Stimulated activated CD4-positive, alpha-beta T cell treated with anti-CD3 and anti-CD28 coated beads, Interleukin-4, amount 100 ng/mL, for 24 hours (primary cell): ENCODE measurements around the gene FITM2.
"Not testable (repeated sequence)": the region's sequence is repeated elsewhere in the genome, so short reads cannot be mapped to it uniquely, and the experiment has no call there.

Source experiments
- DNase-seq: peaks from one replicate; pipeline ENCODE4 v3.0.0-alpha.2; 2020

The FITM2 gene

GRCh38 chr20:44310664-44311639 lies at the start of gene FITM2:
Gene FITM2, minus strand, starts transcription at chr20:44311202. Its CDS starts 54 bp downstream, at chr20:44311148.
- DNase-seq: peak; percentile 99

- DNase-seq: no peak
These were observed 49.2 kb upstream of the FITM2 start for GRCh38 chr20:44360221-44360620.

DNA sequence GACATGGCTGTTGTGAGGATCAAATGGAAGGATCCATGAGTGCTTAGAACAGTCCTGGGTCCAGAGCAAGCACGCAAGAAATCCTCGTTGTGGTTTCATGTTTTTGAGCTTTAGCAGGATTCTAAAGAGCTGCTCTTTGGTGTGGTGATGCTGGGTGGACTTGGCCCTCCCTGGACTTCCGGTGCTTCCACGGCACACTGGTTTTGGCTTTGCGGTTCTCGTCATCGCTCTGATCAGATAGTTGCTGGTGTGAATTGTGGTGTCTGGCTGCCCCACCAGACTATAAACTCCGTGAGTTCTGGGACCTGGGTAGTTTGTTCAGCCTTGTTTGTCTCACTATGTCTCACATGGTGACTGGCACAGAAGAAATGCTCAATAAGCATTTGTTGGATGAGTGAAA lies 47.8 kb upstream of the FITM2 start:
- no peak for DNase-seq

- no peak for DNase-seq
These were observed 46.6 kb upstream of the FITM2 start for GRCh38 chr20:44357555-44358125.

DNA sequence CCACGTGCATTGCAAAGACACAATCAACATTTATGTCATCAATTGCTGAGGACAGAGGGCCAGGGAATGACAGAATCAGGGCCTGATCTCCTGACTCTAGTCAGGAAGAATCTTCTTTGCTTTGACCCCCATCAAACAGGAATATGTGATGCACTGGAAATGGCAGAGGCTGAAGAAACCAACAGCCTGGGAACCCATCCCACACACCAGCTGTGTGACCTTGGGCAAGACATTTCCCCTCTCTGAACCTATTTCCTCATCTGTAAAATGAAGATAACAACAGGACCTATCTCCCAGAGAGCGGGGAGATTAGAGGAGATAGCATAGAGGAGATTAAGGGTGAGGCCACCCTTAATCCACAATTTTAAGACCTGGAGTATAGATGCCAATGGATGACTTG lies 46.0 kb upstream of the FITM2 start:
- DNase-seq: no peak

DNA sequence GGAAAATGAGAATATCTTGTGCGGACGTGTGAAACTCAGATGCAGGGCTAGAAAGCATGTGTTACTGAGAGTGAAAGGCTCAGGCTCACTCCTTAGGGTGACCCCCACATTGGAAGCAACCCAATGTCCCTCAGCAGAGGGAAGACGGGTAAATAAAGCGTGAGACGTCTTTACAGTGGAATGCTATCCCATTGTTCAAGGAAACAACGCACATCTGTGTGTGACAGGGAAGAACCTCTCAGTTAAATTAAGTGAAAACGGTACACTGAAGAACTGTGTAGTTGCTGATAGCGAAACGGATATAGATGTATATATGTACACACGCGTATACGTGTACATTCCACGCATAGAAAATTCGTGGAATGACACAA lies 45.3 kb upstream of the FITM2 start:
- DNase-seq: no peak

DNA sequence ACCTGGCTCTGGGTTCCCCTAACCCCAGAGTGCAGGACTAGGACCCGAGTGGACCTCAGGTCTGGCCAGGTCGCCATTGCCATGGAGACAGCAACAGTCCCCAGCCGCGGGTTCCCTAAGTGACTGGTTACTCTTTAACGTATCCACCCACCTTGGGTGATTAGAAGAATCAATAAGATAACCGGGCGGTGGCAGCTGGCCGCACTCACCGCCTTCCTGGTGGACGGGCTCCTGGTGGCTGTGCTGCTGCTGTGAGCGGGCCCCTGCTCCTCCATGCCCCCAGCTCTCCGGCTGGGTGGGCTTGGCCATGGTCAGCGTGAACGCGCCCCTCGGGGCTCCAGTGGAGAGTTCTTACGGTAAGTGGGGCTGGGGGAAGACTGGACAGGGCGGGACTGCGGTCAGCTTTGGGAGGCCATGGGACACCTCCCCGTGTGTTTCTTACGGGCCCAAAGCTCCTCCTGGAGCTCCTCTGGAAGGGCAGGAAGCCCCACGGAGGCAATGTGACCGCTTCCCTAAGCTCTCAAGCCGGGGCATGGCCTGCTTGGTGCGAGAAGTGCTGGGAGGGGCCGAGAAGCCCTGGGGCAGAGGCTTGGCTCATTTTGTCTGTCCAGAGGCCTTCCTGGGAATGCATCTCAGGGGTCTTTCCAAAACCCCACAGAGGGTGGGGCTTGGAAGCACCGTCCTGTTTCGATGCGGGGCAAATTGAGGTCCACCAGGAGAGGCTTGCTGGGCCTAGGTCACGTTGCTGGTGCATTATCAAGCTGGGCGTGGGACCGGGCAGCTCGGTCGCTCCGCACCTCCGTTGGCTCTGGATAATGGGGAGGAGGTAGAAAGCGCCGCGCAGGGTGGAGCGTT lies 44.7 kb upstream of the FITM2 start, which contains the start of gene HNF4A:
HNF4A (plus strand) TSS at position 202 of the 855 bp plus-strand sequence; CDS start at position 308, 106 bp downstream.
- no peak for DNase-seq

GRCh38 chr20:44354979-44355497 lies 44.0 kb upstream of the FITM2 start:
- DNase-seq: no peak

GRCh38 chr20:44350567-44350966 lies 39.6 kb upstream of the FITM2 start:
- no peak for DNase-seq

DNA sequence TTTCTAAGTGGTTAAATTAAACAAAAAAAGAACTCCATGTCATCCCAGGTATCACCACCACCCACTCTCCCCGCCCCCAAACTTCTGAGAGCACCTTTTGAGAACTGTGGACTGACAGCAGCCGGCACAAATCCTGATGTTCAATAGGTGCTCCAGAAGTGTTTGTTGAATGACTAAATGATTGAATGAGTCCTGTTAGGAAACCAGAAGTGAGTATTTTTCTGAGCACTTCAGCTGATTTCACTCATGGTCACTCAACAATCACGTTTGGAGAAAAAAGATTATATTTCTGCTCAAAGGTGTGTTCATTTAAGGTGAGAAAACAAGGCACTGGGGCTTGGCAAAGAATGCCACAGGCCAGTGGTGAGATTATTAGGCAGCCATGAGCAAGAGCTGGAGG lies 38.3 kb upstream of the FITM2 start:
- no peak for DNase-seq

DNA sequence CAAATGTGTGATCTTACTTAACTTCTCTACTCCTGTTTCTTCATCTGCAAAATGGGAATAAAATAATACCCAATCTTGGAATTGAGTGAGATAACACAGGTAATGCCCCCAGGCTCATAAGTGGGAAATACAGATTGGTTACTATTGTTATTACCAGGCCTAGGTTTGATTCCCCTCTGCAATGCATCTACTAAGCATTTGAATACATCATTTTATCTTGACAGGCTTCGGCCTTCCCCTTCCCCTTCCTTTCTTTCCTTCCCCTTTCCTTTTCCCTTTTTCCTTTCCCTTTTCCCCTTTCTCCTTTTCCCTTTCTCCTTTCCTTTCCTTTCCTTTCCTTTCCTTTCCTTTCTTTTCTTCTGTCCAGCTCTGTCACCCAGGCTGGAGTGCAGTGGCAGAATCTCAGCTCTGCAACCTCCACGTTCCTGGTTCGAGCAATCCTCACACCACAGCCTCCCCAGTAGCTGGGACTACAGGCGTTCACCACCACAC lies 37.2 kb upstream of the FITM2 start:
- DNase-seq: no peak

DNA sequence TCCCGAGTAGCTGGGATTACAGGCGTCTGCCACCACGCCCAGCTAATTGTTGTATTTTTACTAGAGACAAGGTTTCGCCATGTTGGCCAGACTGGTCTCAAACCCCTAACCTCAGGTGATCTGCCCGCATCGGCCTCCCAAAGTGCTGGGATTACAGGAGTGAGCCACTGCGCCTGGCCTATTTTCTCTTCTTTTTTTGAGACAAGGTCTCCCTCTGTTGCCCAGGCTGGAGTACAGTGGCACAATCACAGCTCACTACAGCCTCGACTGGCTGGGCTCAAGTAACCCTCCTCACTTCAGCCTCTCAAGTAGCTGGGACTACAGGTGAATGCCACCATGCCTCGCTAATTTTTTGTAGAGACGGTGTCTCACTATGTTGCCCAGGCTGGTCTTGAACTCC lies 34.9 kb upstream of the FITM2 start:
- not testable (repeated sequence) for DNase-seq

DNA sequence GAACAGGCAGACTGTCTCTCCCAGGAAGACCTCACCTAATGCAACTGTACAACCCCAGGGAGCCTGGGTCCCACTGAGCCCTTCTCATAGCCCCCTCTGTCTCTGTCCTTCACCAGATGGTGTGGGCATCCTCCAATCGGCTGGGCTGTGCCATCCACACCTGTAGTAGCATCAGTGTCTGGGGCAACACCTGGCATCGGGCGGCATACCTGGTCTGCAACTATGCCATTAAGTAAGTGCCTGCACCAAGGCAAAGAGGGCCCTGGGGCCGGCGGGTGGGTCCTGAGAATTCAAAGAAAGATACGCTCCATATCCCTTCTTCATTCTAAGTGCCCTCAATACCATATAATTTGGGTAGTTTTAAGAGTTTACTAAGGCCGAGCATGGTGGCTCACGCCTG lies 34.1 kb upstream of the FITM2 start:
- DNase-seq: no peak

- no peak for DNase-seq
These were observed 33.7 kb upstream of the FITM2 start for GRCh38 chr20:44344723-44345122.

DNA sequence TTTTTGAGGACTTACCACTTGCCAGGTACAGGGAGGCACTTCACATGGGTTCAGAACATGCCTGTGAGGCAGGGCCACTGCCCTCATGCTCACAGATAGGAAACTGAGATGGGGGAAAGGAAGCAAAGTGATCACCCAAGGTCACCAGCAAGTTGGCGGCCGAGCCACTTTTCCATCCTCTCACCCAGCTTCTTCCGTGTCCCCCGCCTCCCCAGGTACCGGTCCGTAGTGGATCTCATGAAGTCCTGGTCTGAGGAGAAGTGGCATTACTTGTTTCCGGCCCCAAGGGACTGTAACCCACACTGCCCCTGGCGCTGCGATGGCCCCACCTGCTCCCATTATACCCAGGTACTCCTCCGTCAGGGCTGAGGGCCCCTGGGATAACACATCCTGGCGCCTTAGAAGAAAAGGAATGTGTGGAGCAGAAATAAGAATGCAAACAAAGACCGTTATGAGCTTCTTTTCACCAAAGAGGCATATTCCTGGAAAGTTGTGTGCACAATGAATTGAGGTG lies 32.2 kb upstream of the FITM2 start:
- no peak for DNase-seq

DNA sequence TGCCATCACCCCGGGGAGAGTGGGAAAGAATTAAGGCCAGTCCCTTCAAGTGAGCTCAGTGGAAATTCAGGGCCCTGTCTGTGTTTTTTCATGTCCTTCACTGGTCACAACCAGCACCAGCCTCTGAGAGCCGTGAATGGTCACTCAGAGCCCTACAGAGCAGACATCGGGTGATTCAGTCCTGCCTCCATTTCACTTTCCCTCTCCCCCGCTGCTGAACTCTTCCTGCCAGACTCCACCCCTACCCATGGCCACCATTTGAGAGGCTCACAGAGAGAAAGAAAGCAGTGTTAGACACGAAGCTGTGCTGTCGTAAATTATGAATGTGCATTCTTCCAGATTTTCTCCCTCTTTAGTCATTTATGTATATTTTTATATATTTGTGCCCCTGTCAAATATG lies 31.2 kb upstream of the FITM2 start:
- no peak for DNase-seq

DNA sequence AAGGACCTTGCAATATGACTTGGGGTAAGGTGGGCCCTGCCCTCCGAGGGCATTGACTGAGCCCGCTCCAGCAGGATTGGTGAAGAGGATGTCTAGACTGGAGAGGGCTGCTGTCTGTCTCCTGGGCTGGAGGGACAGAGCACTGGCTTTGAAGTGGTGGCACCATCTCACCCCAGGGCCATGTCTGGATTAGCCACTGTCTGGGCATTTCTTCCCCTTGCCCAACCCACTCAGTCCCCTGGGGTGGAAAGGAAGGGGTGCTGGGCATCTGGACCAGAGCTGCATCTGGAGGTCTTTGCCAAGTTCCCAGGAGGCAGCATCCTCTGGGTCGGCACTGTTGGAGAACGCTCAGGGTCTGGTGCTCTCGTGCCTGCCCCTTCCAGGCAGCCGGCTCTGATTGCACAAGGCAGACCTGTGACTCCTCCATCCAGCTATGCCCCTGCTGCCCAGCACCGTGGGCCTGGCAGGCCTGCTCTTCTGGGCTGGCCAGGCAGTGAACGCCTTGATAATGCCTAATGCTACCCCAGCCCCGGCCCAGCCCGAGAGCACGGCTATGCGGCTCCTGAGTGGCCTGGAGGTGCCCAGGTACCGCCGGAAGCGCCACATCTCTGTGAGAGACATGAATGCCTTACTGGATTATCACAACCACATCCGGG lies 25.9 kb upstream of the FITM2 start, which contains the start of gene R3HDML:
R3HDML (plus strand) TSS at position 319 of the 656 bp plus-strand sequence; CDS start at position 434, 115 bp downstream.
- DNase-seq: no peak

- no peak for DNase-seq
These were observed 25.1 kb upstream of the FITM2 start for GRCh38 chr20:44336086-44336485.

- no peak for DNase-seq
These were observed 24.7 kb upstream of the FITM2 start for GRCh38 chr20:44335675-44336074.

GRCh38 chr20:44334709-44335108 lies 23.7 kb upstream of the FITM2 start:
- DNase-seq: no peak

- no peak for DNase-seq
These were observed 23.3 kb upstream of the FITM2 start for GRCh38 chr20:44334306-44334705.

- DNase-seq: no peak
These were observed 20.2 kb upstream of the FITM2 start for GRCh38 chr20:44331201-44331600.
